WERI-Rb-1 (cell line): ENCODE data around the gene RNF114.
A peak's percentile ranks its signal among the peaks of the same experiment; 100 is the strongest.

Experiments used
- DNase-seq: peaks from one replicate; pipeline ENCODE4 v3.0.0-alpha.2; 2020
- H3K27ac ChIP-seq: fragments of 250-450 bp; sonication (Bioruptor Pico); 2 replicates; pipeline ENCODE4 v1.5.1; 2020; ENCODE audit warnings: mild to moderate bottlenecking, moderate library complexity
- H3K27me3 ChIP-seq: fragments of 250-450 bp; sonication (Bioruptor Pico); 2 replicates; pipeline ENCODE4 v1.5.1; 2021; ENCODE audit warnings: mild to moderate bottlenecking, low read depth, moderate library complexity; ENCODE audit not compliant: insufficient read depth, severe bottlenecking
- H3K36me3 ChIP-seq: fragments of 250-450 bp; sonication (Bioruptor Pico); 2 replicates; pipeline ENCODE4 v1.5.1; 2020; ENCODE audit warnings: mild to moderate bottlenecking, moderate library complexity
- H3K4me3 ChIP-seq: 2 replicates; pipeline ENCODE4 v1.5.1; 2011; ENCODE audit warnings: low read depth, mild to moderate bottlenecking, control low read depth, low read length
- H3K9me3 ChIP-seq: fragments of 250-450 bp; sonication (Bioruptor Pico); 2 replicates; pipeline ENCODE4 v1.5.1; 2021; ENCODE audit warnings: mild to moderate bottlenecking, moderate library complexity; ENCODE audit not compliant: severe bottlenecking
- TF ChIP-seq, protein P1 (sequence below): IDR thresholded peaks from 2 replicates; pipeline ENCODE4 v1.5.1; 2011; ENCODE audit warnings: low read depth, mild to moderate bottlenecking, control low read depth, inconsistent platforms, low read length

Gene RNF114

DNA sequence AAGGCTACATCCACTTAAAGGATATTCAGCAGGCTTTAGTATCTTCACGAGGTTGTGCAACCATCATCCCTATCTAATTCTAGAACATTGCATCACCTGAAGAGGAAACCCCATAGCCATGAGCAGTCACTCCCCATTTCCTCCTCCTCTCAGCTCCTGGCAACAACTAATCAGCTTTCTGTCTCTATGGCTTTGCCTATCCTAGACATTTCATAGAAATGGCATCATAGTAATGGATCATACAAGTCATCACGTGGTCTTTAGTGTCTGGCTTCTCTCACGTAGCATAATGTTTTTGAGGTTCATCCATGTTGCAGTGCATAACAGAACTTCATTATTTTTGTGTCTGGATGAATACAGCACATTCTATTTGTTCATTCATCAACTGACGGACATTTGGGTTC is 67.1 kb downstream of the RNF114 start:
- no peaks in the 10 kb centered on the region for H3K27me3 ChIP-seq
- TF ChIP-seq, protein P1, sequence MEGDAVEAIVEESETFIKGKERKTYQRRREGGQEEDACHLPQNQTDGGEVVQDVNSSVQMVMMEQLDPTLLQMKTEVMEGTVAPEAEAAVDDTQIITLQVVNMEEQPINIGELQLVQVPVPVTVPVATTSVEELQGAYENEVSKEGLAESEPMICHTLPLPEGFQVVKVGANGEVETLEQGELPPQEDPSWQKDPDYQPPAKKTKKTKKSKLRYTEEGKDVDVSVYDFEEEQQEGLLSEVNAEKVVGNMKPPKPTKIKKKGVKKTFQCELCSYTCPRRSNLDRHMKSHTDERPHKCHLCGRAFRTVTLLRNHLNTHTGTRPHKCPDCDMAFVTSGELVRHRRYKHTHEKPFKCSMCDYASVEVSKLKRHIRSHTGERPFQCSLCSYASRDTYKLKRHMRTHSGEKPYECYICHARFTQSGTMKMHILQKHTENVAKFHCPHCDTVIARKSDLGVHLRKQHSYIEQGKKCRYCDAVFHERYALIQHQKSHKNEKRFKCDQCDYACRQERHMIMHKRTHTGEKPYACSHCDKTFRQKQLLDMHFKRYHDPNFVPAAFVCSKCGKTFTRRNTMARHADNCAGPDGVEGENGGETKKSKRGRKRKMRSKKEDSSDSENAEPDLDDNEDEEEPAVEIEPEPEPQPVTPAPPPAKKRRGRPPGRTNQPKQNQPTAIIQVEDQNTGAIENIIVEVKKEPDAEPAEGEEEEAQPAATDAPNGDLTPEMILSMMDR, result no peak
- no peak overlapping the region for H3K4me3 ChIP-seq
- H3K27ac ChIP-seq, result no peak overlapping the region
- no peaks in the 10 kb centered on the region for H3K36me3 ChIP-seq
- no peaks in the 10 kb centered on the region for H3K9me3 ChIP-seq
- DNase-seq, result peak; percentile 31
